ENCODE measurements around the gene FAM20C. TPM values are rescaled to one million over a fixed set of nuclear protein-coding genes. Genes with fewer than 3 reads are reported as not detected.
"Not testable (repeated sequence)": the region's sequence is repeated elsewhere in the genome, so short reads cannot be mapped to it uniquely, and the experiment has no call there.

The FAM20C gene
- polyA plus RNA-seq, 2 donors = 6.9 to 11.5 TPM

DNA sequence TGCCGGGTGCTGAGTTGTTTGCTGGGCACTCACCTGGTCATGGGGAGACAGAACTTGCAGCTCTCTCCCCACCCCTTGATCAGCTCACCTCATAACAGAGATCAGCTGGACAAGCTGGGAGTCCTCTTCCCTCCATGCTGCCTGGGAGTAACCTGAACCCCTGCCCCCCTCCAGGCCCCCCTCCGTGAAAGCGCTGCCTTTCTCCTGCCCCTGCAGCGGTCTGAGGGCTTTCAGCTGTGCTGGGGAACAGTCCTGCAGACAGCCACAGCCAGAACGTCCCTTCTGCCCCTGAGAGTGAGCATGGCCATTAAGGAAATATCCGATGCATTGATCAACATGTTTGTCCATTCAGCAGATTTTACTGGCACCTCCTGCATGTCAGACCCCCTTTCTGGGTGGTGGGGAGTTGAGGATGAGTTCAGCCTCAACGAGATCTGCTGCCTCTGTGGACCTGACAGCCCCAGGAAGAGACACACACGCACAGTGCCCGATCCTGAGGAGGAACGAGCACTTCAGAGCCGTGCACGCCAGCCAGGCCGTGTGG is 4.5 kb downstream of the FAM20C start:
- Histone ChIP-seq H3K4me3 (ENCODE audit: low read depth in 1 of 2, low read length in 2 of 2) (no peak overlapping the region), H3K27ac (ENCODE audit: low read depth in 2 of 2, low read length in 1 of 2) (no peak overlapping the region), H3K36me3 (ENCODE audit: control insufficient read depth in 2 of 2, insufficient read depth in 2 of 2, low read length in 1 of 2) (peaks cover 6 to 38% of the 10 kb centered on the region in 2 donors), H3K27me3 (ENCODE audit: control insufficient read depth in 1 of 2, insufficient read depth in 2 of 2, low read length in 2 of 2) (no peaks in the 10 kb centered on the region), H3K9me3 (ENCODE audit: control insufficient read depth in 2 of 2, insufficient read depth in 1 of 2, low read depth in 1 of 2, low read length in 1 of 2) (no peaks in the 10 kb centered on the region), H3K4me1 (ENCODE audit: control insufficient read depth in 2 of 2, insufficient read depth in 2 of 2, low read length in 1 of 2) (peaks cover 2 to 13% of the 10 kb centered on the region in 2 donors)
- WGBS, 2 donors = 76 to 84% methylated on average over 13 of the region's 13 CpGs

DNA sequence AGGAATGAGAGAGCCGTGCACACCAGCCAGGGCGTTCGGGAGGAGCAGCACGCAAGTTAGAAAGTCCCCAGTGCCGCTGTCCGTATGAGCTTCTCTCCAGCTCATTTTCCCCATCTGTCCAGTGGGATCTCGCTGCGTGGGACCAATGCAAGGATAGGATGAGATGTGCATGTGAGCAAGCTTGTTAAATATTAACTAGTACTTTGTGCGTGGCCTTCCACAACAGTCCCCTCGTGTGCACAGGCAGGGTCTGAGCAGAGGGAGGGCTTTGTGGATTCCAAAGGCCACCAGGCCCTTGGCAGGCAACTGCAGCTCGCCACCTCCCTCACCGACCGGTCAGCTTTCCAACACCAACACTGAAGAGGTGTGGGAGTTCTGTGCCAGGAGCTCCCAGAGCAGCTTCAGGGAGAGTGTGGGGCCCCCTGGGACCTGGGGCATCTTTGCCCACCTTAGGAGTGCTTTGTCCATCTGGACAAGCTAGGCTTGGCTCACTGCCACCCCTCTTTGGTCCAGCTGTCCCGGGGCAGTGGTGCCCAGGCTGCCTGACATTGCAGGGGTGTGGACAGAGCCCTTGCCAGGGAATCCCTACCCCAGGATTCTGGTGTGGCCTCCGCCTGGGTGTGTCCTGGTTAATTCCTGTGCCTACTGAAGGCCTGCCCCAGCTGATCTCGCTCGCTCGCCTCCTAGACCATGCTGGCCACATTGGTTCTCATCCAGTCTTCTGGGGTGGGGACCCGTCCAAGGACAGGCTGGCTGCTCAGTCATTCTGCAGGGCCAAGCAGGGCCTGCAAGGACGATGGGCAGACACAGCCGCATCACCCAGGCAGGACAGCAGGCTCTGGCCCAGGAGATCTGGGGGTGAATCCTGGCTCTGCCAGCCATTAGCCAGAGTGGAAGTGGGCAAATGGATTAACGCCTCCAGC is 5.3 kb downstream of the FAM20C start:
- no peak overlapping the region for H3K27ac ChIP-seq (ENCODE audit: low read depth in 2 of 2, low read length in 1 of 2)
- H3K9me3 ChIP-seq (ENCODE audit: control insufficient read depth in 2 of 2, insufficient read depth in 1 of 2, low read depth in 1 of 2, low read length in 1 of 2) = no peaks in the 10 kb centered on the region
- 83 to 88% methylated on average over 22 of the region's 22 CpGs for WGBS, 2 donors
- peaks cover 6 to 39% of the 10 kb centered on the region in 2 donors for H3K36me3 ChIP-seq (ENCODE audit: control insufficient read depth in 2 of 2, insufficient read depth in 2 of 2, low read length in 1 of 2)
- H3K4me3 ChIP-seq (ENCODE audit: low read depth in 1 of 2, low read length in 2 of 2) = no peak overlapping the region
- peaks cover 2 to 13% of the 10 kb centered on the region in 2 donors for H3K4me1 ChIP-seq (ENCODE audit: control insufficient read depth in 2 of 2, insufficient read depth in 2 of 2, low read length in 1 of 2)
- no peaks in the 10 kb centered on the region for H3K27me3 ChIP-seq (ENCODE audit: control insufficient read depth in 1 of 2, insufficient read depth in 2 of 2, low read length in 2 of 2)

DNA sequence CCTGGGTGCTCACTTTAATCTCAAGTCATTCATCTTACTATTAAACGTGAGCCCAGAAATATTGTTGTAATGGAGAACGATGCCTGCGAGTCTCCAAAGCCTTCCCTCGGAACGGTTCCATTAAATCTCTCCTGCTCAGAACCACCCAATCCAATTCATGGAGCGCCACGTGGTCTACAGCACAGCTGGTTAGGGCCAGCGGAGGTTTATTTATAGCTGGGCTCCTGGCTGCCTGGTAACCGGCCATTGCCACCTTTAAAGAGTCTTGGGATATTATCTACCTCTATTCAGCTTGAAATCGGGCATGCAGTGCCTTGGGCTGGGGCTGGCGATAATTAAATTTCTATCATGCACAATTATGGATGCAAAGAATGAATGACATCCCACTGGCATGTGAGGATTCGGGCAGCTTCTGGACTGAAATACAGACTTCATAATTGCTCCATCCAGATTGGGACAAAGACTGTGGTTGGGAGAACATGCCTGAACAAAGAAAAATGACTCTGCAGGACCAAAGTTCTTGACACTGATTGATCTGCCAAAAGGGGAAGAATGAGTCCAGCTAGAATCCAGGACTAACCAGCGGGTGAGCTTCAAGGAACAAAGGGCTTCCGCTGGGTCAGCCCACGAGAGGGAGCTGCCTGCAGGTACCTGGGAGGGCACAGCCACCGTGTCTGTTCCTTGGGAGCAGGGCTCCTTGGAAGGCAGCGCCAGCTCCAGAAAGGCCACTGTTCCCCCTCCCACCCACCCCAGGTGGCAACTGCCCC is 7.3 kb downstream of the FAM20C start:
- 79 to 80% methylated on average over 17 of the region's 17 CpGs for WGBS, 2 donors
- Histone ChIP-seq H3K27me3 (ENCODE audit: control insufficient read depth in 1 of 2, insufficient read depth in 2 of 2, low read length in 2 of 2) (no peaks in the 10 kb centered on the region), H3K36me3 (ENCODE audit: control insufficient read depth in 2 of 2, insufficient read depth in 2 of 2, low read length in 1 of 2) (peaks cover 6 to 51% of the 10 kb centered on the region in 2 donors), H3K4me1 (ENCODE audit: control insufficient read depth in 2 of 2, insufficient read depth in 2 of 2, low read length in 1 of 2) (peaks cover 2 to 10% of the 10 kb centered on the region in 2 donors), H3K27ac (ENCODE audit: low read depth in 2 of 2, low read length in 1 of 2) (no peak overlapping the region), H3K9me3 (ENCODE audit: control insufficient read depth in 2 of 2, insufficient read depth in 1 of 2, low read depth in 1 of 2, low read length in 1 of 2) (no peaks in the 10 kb centered on the region), H3K4me3 (ENCODE audit: low read depth in 1 of 2, low read length in 2 of 2) (no peak overlapping the region)

DNA sequence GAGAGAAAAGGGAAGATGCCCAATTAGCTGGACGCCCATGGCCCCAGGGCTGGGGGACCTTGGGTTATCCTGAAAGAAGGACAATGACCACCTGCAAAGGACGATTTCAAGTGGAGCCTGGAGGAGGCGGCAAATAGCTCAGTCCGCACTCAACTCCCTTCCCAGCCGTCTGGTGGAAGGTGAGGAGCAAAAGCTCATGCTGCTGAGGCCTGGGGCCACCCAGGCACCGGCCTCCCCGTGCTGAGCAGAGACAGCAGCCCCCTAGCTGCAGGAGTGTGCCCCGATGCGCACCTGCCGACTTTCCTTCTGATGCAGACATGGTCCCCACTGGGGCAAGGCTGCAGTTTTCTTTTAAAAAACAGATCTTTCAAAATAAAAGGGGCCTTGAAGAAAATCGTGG is 7.9 kb downstream of the FAM20C start:
- Histone ChIP-seq H3K36me3 (ENCODE audit: control insufficient read depth in 2 of 2, insufficient read depth in 2 of 2, low read length in 1 of 2) (peaks cover 6 to 56% of the 10 kb centered on the region in 2 donors), H3K4me3 (ENCODE audit: low read depth in 1 of 2, low read length in 2 of 2) (no peak overlapping the region), H3K9me3 (ENCODE audit: control insufficient read depth in 2 of 2, insufficient read depth in 1 of 2, low read depth in 1 of 2, low read length in 1 of 2) (no peaks in the 10 kb centered on the region), H3K4me1 (ENCODE audit: control insufficient read depth in 2 of 2, insufficient read depth in 2 of 2, low read length in 1 of 2) (peaks cover 2 to 5% of the 10 kb centered on the region in 2 donors), H3K27me3 (ENCODE audit: control insufficient read depth in 1 of 2, insufficient read depth in 2 of 2, low read length in 2 of 2) (no peaks in the 10 kb centered on the region), H3K27ac (ENCODE audit: low read depth in 2 of 2, low read length in 1 of 2) (no peak overlapping the region)
- 90 to 91% methylated on average over 11 of the region's 11 CpGs for WGBS, 2 donors

DNA sequence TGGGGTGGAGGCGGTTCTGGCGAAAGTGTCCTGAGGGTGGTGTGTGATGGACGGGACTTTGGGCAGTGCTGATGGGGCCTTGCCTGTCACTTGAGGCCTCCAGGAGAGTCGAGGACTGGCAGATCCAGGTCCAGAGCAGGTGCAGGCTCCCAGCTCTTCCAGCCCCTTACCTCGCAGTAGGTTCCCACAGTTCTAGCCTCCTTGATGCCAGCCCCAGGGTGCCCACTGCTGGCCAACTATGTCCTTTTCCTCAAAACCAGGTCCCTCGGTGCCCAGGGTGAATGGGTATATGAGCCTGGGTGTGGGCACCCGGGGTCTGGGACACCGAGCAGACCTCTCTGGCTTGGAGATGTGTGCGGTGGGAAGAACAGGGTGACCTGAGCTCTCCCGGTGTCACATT is 8.3 kb downstream of the FAM20C start:
- 79 to 88% methylated on average over 9 to 10 of the region's 10 CpGs for WGBS, 2 donors
- H3K27ac ChIP-seq (ENCODE audit: low read depth in 2 of 2, low read length in 1 of 2) = no peak overlapping the region
- no peak overlapping the region for H3K4me3 ChIP-seq (ENCODE audit: low read depth in 1 of 2, low read length in 2 of 2)
- H3K27me3 ChIP-seq (ENCODE audit: control insufficient read depth in 1 of 2, insufficient read depth in 2 of 2, low read length in 2 of 2) = no peaks in the 10 kb centered on the region
- H3K4me1 ChIP-seq (ENCODE audit: control insufficient read depth in 2 of 2, insufficient read depth in 2 of 2, low read length in 1 of 2) = peaks cover 1 to 2% of the 10 kb centered on the region in 2 donors
- no peaks in the 10 kb centered on the region for H3K9me3 ChIP-seq (ENCODE audit: control insufficient read depth in 2 of 2, insufficient read depth in 1 of 2, low read depth in 1 of 2, low read length in 1 of 2)
- H3K36me3 ChIP-seq (ENCODE audit: control insufficient read depth in 2 of 2, insufficient read depth in 2 of 2, low read length in 1 of 2) = peaks cover 6 to 54% of the 10 kb centered on the region in 2 donors

DNA sequence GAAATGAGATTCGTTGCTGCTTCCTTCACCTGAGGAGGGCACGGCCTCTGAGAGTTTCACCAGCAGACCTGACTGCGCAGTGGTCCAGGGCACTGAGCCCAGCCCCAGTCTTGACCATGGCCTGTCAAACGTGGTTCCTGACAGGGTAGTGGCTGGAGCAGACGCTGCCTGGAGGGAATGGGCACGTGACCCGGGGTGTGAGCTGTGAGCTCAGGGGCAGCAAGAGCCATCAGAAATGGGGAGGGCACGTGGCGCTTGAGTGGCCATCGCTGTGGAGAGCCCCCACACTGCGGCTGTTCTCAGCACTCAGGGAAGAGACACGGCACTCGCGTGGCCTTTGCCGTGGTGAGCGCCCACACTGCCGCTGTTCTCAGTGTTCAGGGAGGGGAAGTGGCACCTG is 12.0 kb downstream of the FAM20C start:
- no peaks in the 10 kb centered on the region for H3K4me1 ChIP-seq (ENCODE audit: control insufficient read depth in 2 of 2, insufficient read depth in 2 of 2, low read length in 1 of 2)
- no peaks in the 10 kb centered on the region for H3K27me3 ChIP-seq (ENCODE audit: control insufficient read depth in 1 of 2, insufficient read depth in 2 of 2, low read length in 2 of 2)
- no peak overlapping the region for H3K27ac ChIP-seq (ENCODE audit: low read depth in 2 of 2, low read length in 1 of 2)
- H3K4me3 ChIP-seq (ENCODE audit: low read depth in 1 of 2, low read length in 2 of 2) = no peak overlapping the region
- no peaks in the 10 kb centered on the region for H3K9me3 ChIP-seq (ENCODE audit: control insufficient read depth in 2 of 2, insufficient read depth in 1 of 2, low read depth in 1 of 2, low read length in 1 of 2)
- peaks cover 0 to 36% of the 10 kb centered on the region in 2 donors for H3K36me3 ChIP-seq (ENCODE audit: control insufficient read depth in 2 of 2, insufficient read depth in 2 of 2, low read length in 1 of 2)
- WGBS, 2 donors = 95% methylated on average over 17 of the region's 17 CpGs

DNA sequence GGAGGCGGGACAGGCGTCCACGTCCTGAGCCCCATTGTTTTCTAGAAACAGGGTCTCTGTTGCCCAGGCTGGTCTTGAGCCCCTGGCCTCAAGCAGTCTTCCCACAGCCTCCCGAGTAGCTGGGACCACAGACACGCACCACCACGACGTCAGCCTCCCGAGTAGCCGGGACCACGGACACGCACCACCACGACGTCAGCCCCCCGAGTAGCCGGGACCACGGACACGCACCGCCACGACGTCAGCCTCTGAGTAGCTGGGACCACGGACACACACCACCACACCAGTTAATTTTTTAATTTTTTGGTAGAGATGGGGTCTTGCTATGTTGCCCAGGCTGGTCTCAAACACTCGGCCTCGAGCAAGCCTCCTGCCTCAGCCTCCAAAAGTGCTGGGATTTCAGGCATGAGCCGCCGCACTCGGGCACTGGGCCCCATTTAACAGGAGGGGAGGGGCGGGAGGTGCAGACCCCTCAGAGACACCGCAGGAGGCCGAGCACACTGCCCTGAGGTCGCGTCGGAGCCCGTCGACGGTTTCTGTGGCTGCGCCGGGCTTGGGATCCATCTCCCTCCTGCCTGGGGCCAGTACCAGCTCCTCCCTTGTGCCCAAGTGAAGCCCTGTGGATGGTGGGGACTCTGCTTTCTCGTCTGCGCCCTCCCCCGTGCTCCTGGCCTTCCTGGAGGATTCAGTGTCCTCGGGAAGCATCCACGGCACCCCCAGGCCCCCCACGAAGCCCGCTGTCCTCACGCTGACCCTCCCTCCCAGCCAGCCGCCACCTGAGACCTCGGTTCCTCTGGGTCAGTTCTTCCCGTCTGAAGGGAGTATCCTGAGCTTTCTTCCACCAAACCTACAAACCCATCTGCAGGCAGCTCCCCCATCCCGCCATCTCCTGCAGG is 13.0 kb downstream of the FAM20C start:
- 95 to 96% methylated on average over 49 of the region's 49 CpGs for WGBS, 2 donors
- H3K4me1 ChIP-seq (ENCODE audit: control insufficient read depth in 2 of 2, insufficient read depth in 2 of 2, low read length in 1 of 2) = no peaks in the 10 kb centered on the region
- no peaks in the 10 kb centered on the region for H3K9me3 ChIP-seq (ENCODE audit: control insufficient read depth in 2 of 2, insufficient read depth in 1 of 2, low read depth in 1 of 2, low read length in 1 of 2)
- H3K27me3 ChIP-seq (ENCODE audit: control insufficient read depth in 1 of 2, insufficient read depth in 2 of 2, low read length in 2 of 2) = no peaks in the 10 kb centered on the region
- peaks cover 0 to 36% of the 10 kb centered on the region in 2 donors for H3K36me3 ChIP-seq (ENCODE audit: control insufficient read depth in 2 of 2, insufficient read depth in 2 of 2, low read length in 1 of 2)
- H3K4me3 ChIP-seq (ENCODE audit: low read depth in 1 of 2, low read length in 2 of 2) = no peak overlapping the region
- no peak overlapping the region for H3K27ac ChIP-seq (ENCODE audit: low read depth in 2 of 2, low read length in 1 of 2)

DNA sequence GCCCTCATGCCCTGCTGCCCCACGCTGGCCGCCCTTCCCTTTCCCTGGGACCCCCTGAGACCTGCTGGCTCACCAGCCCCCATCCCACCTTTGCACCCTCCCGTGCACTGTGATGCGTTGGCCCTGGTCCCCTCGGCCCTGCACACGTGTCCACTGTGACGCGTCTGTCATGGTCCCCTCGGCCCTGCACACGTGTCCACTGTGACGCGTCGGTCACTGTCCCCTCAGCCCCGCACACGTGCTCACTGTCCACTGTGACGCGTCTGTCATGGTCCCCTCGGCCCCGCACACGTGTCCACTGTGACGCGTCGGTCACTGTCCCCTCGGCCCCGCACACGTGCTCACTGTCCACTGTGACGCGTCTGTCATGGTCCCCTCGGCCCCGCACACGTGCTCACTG is 14.0 kb downstream of the FAM20C start:
- peaks cover 0 to 34% of the 10 kb centered on the region in 2 donors for H3K36me3 ChIP-seq (ENCODE audit: control insufficient read depth in 2 of 2, insufficient read depth in 2 of 2, low read length in 1 of 2)
- not testable (repeated sequence) for H3K9me3 ChIP-seq (ENCODE audit: control insufficient read depth in 2 of 2, insufficient read depth in 1 of 2, low read depth in 1 of 2, low read length in 1 of 2)

More for the DNA sequence above, 14.0 kb downstream of the FAM20C start:
- H3K27ac ChIP-seq (ENCODE audit: low read depth in 2 of 2, low read length in 1 of 2); H3K27me3 ChIP-seq (ENCODE audit: control insufficient read depth in 1 of 2, insufficient read depth in 2 of 2, low read length in 2 of 2); H3K4me1 ChIP-seq (ENCODE audit: control insufficient read depth in 2 of 2, insufficient read depth in 2 of 2, low read length in 1 of 2); H3K4me3 ChIP-seq (ENCODE audit: low read depth in 1 of 2, low read length in 2 of 2): not testable (repeated sequence)
- 87 to 94% methylated on average over 31 of the region's 31 CpGs for WGBS, 2 donors

All from esophagus (tissue), 2 donors.